Fibroblast of peridontal ligament (primary cell): ENCODE data around the gene NLRC5.
"Not testable (repeated sequence)": the region's sequence is repeated elsewhere in the genome, so short reads cannot be mapped to it uniquely, and the experiment has no call there.

Experiments
- DNase-seq: peaks from one replicate; pipeline ENCODE4 v3.0.0-alpha.2; 2010; ENCODE audit errors: extremely low read depth

Gene NLRC5

GRCh38 chr16:57102888-57103851 lies 113.8 kb downstream of the NLRC5 start:
- no peak for DNase-seq

GRCh38 chr16:57104706-57105105 lies 115.3 kb downstream of the NLRC5 start:
- no peak for DNase-seq

GRCh38 chr16:57105184-57105583 lies 115.8 kb downstream of the NLRC5 start:
- DNase-seq, result no peak

GRCh38 chr16:57106767-57107166 lies 117.4 kb downstream of the NLRC5 start:
- no peak for DNase-seq

GRCh38 chr16:57107321-57107922 lies 118.1 kb downstream of the NLRC5 start:
- no peak for DNase-seq

GRCh38 chr16:57108432-57108831 lies 119.1 kb downstream of the NLRC5 start:
- no peak for DNase-seq

- not testable (repeated sequence) for DNase-seq
These were observed 120.1 kb downstream of the NLRC5 start for GRCh38 chr16:57109259-57110105.

- no peak for DNase-seq
These were observed 121.6 kb downstream of the NLRC5 start for GRCh38 chr16:57110937-57111336.

- DNase-seq, result no peak
These were observed 122.1 kb downstream of the NLRC5 start for GRCh38 chr16:57111420-57111819.

- DNase-seq, result no peak
These were observed 123.2 kb downstream of the NLRC5 start for GRCh38 chr16:57112403-57113041.

GRCh38 chr16:57113042-57113453 lies 123.7 kb downstream of the NLRC5 start:
- DNase-seq, result peak; percentile 58

GRCh38 chr16:57113664-57114063 lies 124.3 kb downstream of the NLRC5 start:
- no peak for DNase-seq

- DNase-seq, result no peak
These were observed 125.8 kb downstream of the NLRC5 start for GRCh38 chr16:57115168-57115513.

GRCh38 chr16:57115514-57116182 lies 126.3 kb downstream of the NLRC5 start:
- DNase-seq, result peak; percentile 23

- no peak for DNase-seq
These were observed 129.2 kb downstream of the NLRC5 start for GRCh38 chr16:57118461-57119084.

- no peak for DNase-seq
These were observed 134.0 kb downstream of the NLRC5 start for GRCh38 chr16:57123216-57123973.

GRCh38 chr16:57123974-57124674 lies 134.8 kb downstream of the NLRC5 start:
- DNase-seq, result no peak

- no peak for DNase-seq
These were observed 136.0 kb downstream of the NLRC5 start for GRCh38 chr16:57125376-57125775.

- DNase-seq, result no peak
These were observed 136.6 kb downstream of the NLRC5 start for GRCh38 chr16:57125969-57126368.
